Measurements from ENCODE around the gene MS4A7.

MS4A7 gene

DNA sequence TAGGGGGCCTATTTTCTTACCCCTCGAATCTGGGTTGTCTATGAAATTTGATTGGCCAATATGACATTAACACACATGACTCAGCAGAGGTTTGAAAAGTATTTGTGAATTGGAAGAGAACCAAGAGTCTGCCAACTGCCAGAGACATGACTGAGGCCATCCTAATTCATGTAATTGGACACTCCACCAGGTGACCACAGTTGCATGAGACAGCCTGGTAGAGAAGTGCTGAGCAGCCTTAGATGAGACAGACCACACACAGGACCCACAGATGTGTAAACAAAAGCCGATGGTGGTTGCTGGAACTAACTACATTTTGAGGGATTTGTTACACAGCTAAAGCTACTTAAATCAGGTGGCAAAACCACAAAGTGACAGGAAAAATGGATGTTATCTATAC is 50.2 kb downstream of the MS4A7 start:
- no peak for DNase-seq
- TF ChIP-seq, protein P1, sequence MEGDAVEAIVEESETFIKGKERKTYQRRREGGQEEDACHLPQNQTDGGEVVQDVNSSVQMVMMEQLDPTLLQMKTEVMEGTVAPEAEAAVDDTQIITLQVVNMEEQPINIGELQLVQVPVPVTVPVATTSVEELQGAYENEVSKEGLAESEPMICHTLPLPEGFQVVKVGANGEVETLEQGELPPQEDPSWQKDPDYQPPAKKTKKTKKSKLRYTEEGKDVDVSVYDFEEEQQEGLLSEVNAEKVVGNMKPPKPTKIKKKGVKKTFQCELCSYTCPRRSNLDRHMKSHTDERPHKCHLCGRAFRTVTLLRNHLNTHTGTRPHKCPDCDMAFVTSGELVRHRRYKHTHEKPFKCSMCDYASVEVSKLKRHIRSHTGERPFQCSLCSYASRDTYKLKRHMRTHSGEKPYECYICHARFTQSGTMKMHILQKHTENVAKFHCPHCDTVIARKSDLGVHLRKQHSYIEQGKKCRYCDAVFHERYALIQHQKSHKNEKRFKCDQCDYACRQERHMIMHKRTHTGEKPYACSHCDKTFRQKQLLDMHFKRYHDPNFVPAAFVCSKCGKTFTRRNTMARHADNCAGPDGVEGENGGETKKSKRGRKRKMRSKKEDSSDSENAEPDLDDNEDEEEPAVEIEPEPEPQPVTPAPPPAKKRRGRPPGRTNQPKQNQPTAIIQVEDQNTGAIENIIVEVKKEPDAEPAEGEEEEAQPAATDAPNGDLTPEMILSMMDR (IDR thresholded peaks at IDR 0.05; ENCODE audit: low read depth, low read length), result no peak
- H3K27me3 ChIP-seq, result no peaks in the 10 kb centered on the region

DNA sequence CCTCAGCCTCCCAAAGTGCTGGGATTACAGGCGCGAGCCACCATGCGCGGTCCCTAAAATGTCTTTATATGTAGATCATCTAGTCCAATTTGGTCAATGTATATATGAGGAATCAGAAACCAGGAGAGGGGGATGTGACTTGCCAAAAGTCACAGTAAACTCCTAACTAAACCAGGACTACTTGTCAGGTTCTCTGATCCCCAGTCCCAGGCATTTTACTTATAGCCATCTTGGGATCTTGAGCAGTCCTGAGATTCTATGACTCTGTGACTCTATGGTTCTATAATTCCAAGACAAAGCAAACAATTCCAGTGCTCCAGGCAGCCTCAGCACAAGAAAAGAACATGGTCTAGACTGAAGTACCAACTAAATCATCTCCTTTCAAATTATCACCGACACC is 50.9 kb downstream of the MS4A7 start, which contains the start of gene MS4A5:
TSS of gene MS4A5 (plus strand) at position 301 of the 400 bp plus-strand sequence. CDS start 103 bp downstream, outside the sequence.
- no peak for DNase-seq
- no peaks in the 10 kb centered on the region for H3K9me3 ChIP-seq

More for the DNA sequence above, 50.2 kb downstream of the MS4A7 start:
- Histone ChIP-seq H3K9me3 (no peaks in the 10 kb centered on the region), H3K36me3 (no peaks in the 10 kb centered on the region), H3K4me3 (ENCODE audit: low read depth, low read length) (no peak overlapping the region), H3K4me1 (no peaks in the 10 kb centered on the region)

DNA sequence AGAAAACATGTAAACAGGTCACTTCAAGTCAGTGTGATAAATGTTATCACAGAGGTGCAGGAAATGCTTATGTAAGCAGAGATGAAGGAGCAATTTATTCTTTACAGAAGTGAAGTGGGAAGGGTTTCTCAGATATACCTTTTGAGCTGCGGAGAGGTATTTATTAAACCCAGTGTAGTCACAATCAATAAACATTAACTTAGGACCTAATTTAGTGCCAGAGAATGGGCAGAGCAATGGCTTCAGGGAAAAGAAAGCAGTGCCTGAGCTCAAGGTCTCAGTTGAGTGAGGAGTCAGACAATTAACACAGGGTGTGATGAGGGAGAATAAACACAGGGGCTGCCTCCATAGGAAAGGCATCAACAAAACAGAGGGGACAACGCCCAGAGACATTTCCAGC is 52.9 kb downstream of the MS4A7 start:
- no peaks in the 10 kb centered on the region for H3K27me3 ChIP-seq
- TF ChIP-seq, protein P1 (IDR thresholded peaks at IDR 0.05; ENCODE audit: low read depth, low read length), result no peak
- H3K4me1 ChIP-seq, result no peaks in the 10 kb centered on the region
- no peak for DNase-seq
- no peaks in the 10 kb centered on the region for H3K9me3 ChIP-seq
- H3K36me3 ChIP-seq, result no peaks in the 10 kb centered on the region
- no peak overlapping the region for H3K4me3 ChIP-seq (ENCODE audit: low read depth, low read length)

More for the DNA sequence above, 50.9 kb downstream of the MS4A7 start, which contains the start of gene MS4A5:
- Histone ChIP-seq H3K36me3 (no peaks in the 10 kb centered on the region), H3K4me1 (no peaks in the 10 kb centered on the region), H3K4me3 (ENCODE audit: low read depth, low read length) (no peak within 1 kb of the TSS), H3K27me3 (no peaks in the 10 kb centered on the region)
- TF ChIP-seq, protein P1 (IDR thresholded peaks at IDR 0.05; ENCODE audit: low read depth, low read length), result no peak

DNA sequence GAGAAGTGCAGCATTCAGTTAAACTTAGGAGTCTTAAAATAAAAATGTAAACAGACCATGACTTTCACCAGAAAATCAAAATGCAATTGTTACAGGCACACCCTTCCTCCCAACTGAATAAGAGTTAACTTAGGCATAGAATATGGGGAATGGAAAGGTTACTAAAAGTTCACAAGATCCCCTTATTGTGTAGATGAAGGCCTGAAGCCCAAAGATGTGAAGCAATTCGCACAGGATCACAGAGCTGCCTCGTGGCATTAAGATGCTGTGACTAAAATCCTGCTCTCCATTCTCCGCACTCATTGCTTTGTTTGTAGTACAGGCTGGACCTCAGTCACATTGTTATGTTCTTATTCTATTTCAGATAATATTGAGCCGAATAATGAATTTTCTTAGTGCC is 55.1 kb downstream of the MS4A7 start:
- H3K4me1 ChIP-seq, result no peaks in the 10 kb centered on the region
- H3K36me3 ChIP-seq, result no peaks in the 10 kb centered on the region
- no peaks in the 10 kb centered on the region for H3K9me3 ChIP-seq
- no peaks in the 10 kb centered on the region for H3K27me3 ChIP-seq
- TF ChIP-seq, protein P1 (IDR thresholded peaks at IDR 0.05; ENCODE audit: low read depth, low read length), result no peak
- H3K4me3 ChIP-seq (ENCODE audit: low read depth, low read length), result no peak overlapping the region
- DNase-seq, result no peak

Measured in BE2C (cell line).